Measurements from ENCODE around the gene OXLD1. TPM values are rescaled to one million over a fixed set of nuclear protein-coding genes. Genes with fewer than 3 reads are reported as not detected.
"Not testable (repeated sequence)": the region's sequence is repeated elsewhere in the genome, so short reads cannot be mapped to it uniquely, and the experiment has no call there.

OXLD1 gene
- polyA plus RNA-seq, 2 donors = 38.1 to 46.1 TPM

GRCh38 chr17:81684442-81684911 is 18.1 kb upstream of the OXLD1 start:
- WGBS, 2 donors = 2% methylated on average over 16 of the region's 16 CpGs
- Histone ChIP-seq H3K27me3 (ENCODE audit: control insufficient read depth in 1 of 2, insufficient read depth in 2 of 2, low read length in 2 of 2) (no peaks in the 10 kb centered on the region), H3K36me3 (ENCODE audit: control insufficient read depth in 2 of 2, insufficient read depth in 2 of 2, low read length in 1 of 2) (peaks cover 0 to 36% of the 10 kb centered on the region in 2 donors), H3K4me3 (ENCODE audit: low read depth in 1 of 2, low read length in 2 of 2) (peak overlapping the region; percentile 87 to 97), H3K9me3 (ENCODE audit: control insufficient read depth in 2 of 2, insufficient read depth in 1 of 2, low read depth in 1 of 2, low read length in 1 of 2) (no peaks in the 10 kb centered on the region), H3K4me1 (ENCODE audit: control insufficient read depth in 2 of 2, insufficient read depth in 2 of 2, low read length in 1 of 2) (peaks cover 2 to 25% of the 10 kb centered on the region in 2 donors), H3K27ac (ENCODE audit: low read depth in 2 of 2, low read length in 1 of 2) (peak overlapping the region; percentile 91 to 96)

- H3K36me3 ChIP-seq (ENCODE audit: control insufficient read depth in 2 of 2, insufficient read depth in 2 of 2, low read length in 1 of 2) = peaks cover 0 to 30% of the 10 kb centered on the region in 2 donors
- H3K27ac ChIP-seq (ENCODE audit: low read depth in 2 of 2, low read length in 1 of 2) = peak within 1 kb of the TSS; percentile 91 to 96
- WGBS, 2 donors = 1% methylated on average over 108 to 112 of the region's 112 CpGs
- H3K9me3 ChIP-seq (ENCODE audit: control insufficient read depth in 2 of 2, insufficient read depth in 1 of 2, low read depth in 1 of 2, low read length in 1 of 2) = no peaks in the 10 kb centered on the region
- no peaks in the 10 kb centered on the region for H3K27me3 ChIP-seq (ENCODE audit: control insufficient read depth in 1 of 2, insufficient read depth in 2 of 2, low read length in 2 of 2)
- peaks cover under 1 to 22% of the 10 kb centered on the region in 2 donors for H3K4me1 ChIP-seq (ENCODE audit: control insufficient read depth in 2 of 2, insufficient read depth in 2 of 2, low read length in 1 of 2)
- H3K4me3 ChIP-seq (ENCODE audit: low read depth in 1 of 2, low read length in 2 of 2) = peak within 1 kb of the TSS; percentile 87 to 97
Measured at GRCh38 chr17:81683584-81684441, 17.4 kb upstream of the OXLD1 start, which contains the start of the genes ARL16 and HGS. Gene ARL16, minus strand, starts transcription at chr17:81683797. Its CDS starts 44 bp downstream, at chr17:81683753. Gene HGS, plus strand, starts transcription at chr17:81684011. Its CDS starts 56 bp downstream, at chr17:81684067.

GRCh38 chr17:81683208-81683583 is 16.8 kb upstream of the OXLD1 start:
- peak overlapping the region; percentile 64 to 73 for H3K27ac ChIP-seq (ENCODE audit: low read depth in 2 of 2, low read length in 1 of 2)
- 0 to 1% methylated on average over 33 to 37 of the region's 37 CpGs for WGBS, 2 donors
- H3K4me1 ChIP-seq (ENCODE audit: control insufficient read depth in 2 of 2, insufficient read depth in 2 of 2, low read length in 1 of 2) = peaks cover 0 to 18% of the 10 kb centered on the region in 2 donors
- H3K4me3 ChIP-seq (ENCODE audit: low read depth in 1 of 2, low read length in 2 of 2) = peak overlapping the region; percentile 87 to 97
- H3K9me3 ChIP-seq (ENCODE audit: control insufficient read depth in 2 of 2, insufficient read depth in 1 of 2, low read depth in 1 of 2, low read length in 1 of 2) = no peaks in the 10 kb centered on the region
- no peaks in the 10 kb centered on the region for H3K27me3 ChIP-seq (ENCODE audit: control insufficient read depth in 1 of 2, insufficient read depth in 2 of 2, low read length in 2 of 2)
- H3K36me3 ChIP-seq (ENCODE audit: control insufficient read depth in 2 of 2, insufficient read depth in 2 of 2, low read length in 1 of 2) = peaks cover 0 to 24% of the 10 kb centered on the region in 2 donors

GRCh38 chr17:81682565-81683207 is 16.3 kb upstream of the OXLD1 start:
- Histone ChIP-seq H3K36me3 (ENCODE audit: control insufficient read depth in 2 of 2, insufficient read depth in 2 of 2, low read length in 1 of 2) (peaks cover 0 to 19% of the 10 kb centered on the region in 2 donors), H3K9me3 (ENCODE audit: control insufficient read depth in 2 of 2, insufficient read depth in 1 of 2, low read depth in 1 of 2, low read length in 1 of 2) (no peaks in the 10 kb centered on the region), H3K4me1 (ENCODE audit: control insufficient read depth in 2 of 2, insufficient read depth in 2 of 2, low read length in 1 of 2) (peaks cover 0 to 18% of the 10 kb centered on the region in 2 donors), H3K4me3 (ENCODE audit: low read depth in 1 of 2, low read length in 2 of 2) (peak overlapping the region; percentile 87 to 97), H3K27ac (ENCODE audit: low read depth in 2 of 2, low read length in 1 of 2) (peak overlapping the region in 1 of 2 donors; percentile 73), H3K27me3 (ENCODE audit: control insufficient read depth in 1 of 2, insufficient read depth in 2 of 2, low read length in 2 of 2) (no peaks in the 10 kb centered on the region)
- 38 to 39% methylated on average over 19 of the region's 19 CpGs for WGBS, 2 donors

GRCh38 chr17:81681672-81682071 is 15.3 kb upstream of the OXLD1 start:
- H3K9me3 ChIP-seq (ENCODE audit: control insufficient read depth in 2 of 2, insufficient read depth in 1 of 2, low read depth in 1 of 2, low read length in 1 of 2) = no peaks in the 10 kb centered on the region
- H3K27me3 ChIP-seq (ENCODE audit: control insufficient read depth in 1 of 2, insufficient read depth in 2 of 2, low read length in 2 of 2) = no peaks in the 10 kb centered on the region
- H3K4me3 ChIP-seq (ENCODE audit: low read depth in 1 of 2, low read length in 2 of 2) = no peak overlapping the region
- no peak overlapping the region for H3K27ac ChIP-seq (ENCODE audit: low read depth in 2 of 2, low read length in 1 of 2)
- peaks cover 0 to 18% of the 10 kb centered on the region in 2 donors for H3K4me1 ChIP-seq (ENCODE audit: control insufficient read depth in 2 of 2, insufficient read depth in 2 of 2, low read length in 1 of 2)
- 63 to 72% methylated on average over 17 of the region's 17 CpGs for WGBS, 2 donors
- peaks cover 0 to 10% of the 10 kb centered on the region in 2 donors for H3K36me3 ChIP-seq (ENCODE audit: control insufficient read depth in 2 of 2, insufficient read depth in 2 of 2, low read length in 1 of 2)

GRCh38 chr17:81680150-81680549 is 13.7 kb upstream of the OXLD1 start:
- 83 to 84% methylated on average over 11 of the region's 11 CpGs for WGBS, 2 donors
- H3K9me3 ChIP-seq (ENCODE audit: control insufficient read depth in 2 of 2, insufficient read depth in 1 of 2, low read depth in 1 of 2, low read length in 1 of 2) = no peaks in the 10 kb centered on the region
- no peak overlapping the region for H3K27ac ChIP-seq (ENCODE audit: low read depth in 2 of 2, low read length in 1 of 2)
- H3K27me3 ChIP-seq (ENCODE audit: control insufficient read depth in 1 of 2, insufficient read depth in 2 of 2, low read length in 2 of 2) = no peaks in the 10 kb centered on the region
- H3K4me3 ChIP-seq (ENCODE audit: low read depth in 1 of 2, low read length in 2 of 2) = no peak overlapping the region
- H3K36me3 ChIP-seq (ENCODE audit: control insufficient read depth in 2 of 2, insufficient read depth in 2 of 2, low read length in 1 of 2) = peaks cover 0 to 2% of the 10 kb centered on the region in 2 donors
- peaks cover 0 to 13% of the 10 kb centered on the region in 2 donors for H3K4me1 ChIP-seq (ENCODE audit: control insufficient read depth in 2 of 2, insufficient read depth in 2 of 2, low read length in 1 of 2)

GRCh38 chr17:81676906-81677305 is 10.5 kb upstream of the OXLD1 start:
- H3K27me3 ChIP-seq (ENCODE audit: control insufficient read depth in 1 of 2, insufficient read depth in 2 of 2, low read length in 2 of 2) = no peaks in the 10 kb centered on the region
- peaks cover 8 to 21% of the 10 kb centered on the region in 2 donors for H3K36me3 ChIP-seq (ENCODE audit: control insufficient read depth in 2 of 2, insufficient read depth in 2 of 2, low read length in 1 of 2)
- 83 to 84% methylated on average over 17 of the region's 17 CpGs for WGBS, 2 donors
- no peaks in the 10 kb centered on the region for H3K9me3 ChIP-seq (ENCODE audit: control insufficient read depth in 2 of 2, insufficient read depth in 1 of 2, low read depth in 1 of 2, low read length in 1 of 2)
- no peak overlapping the region for H3K4me3 ChIP-seq (ENCODE audit: low read depth in 1 of 2, low read length in 2 of 2)
- no peak overlapping the region for H3K27ac ChIP-seq (ENCODE audit: low read depth in 2 of 2, low read length in 1 of 2)
- no peaks in the 10 kb centered on the region for H3K4me1 ChIP-seq (ENCODE audit: control insufficient read depth in 2 of 2, insufficient read depth in 2 of 2, low read length in 1 of 2)

- H3K4me3 ChIP-seq (ENCODE audit: low read depth in 1 of 2, low read length in 2 of 2); H3K27me3 ChIP-seq (ENCODE audit: control insufficient read depth in 1 of 2, insufficient read depth in 2 of 2, low read length in 2 of 2); H3K27ac ChIP-seq (ENCODE audit: low read depth in 2 of 2, low read length in 1 of 2); H3K9me3 ChIP-seq (ENCODE audit: control insufficient read depth in 2 of 2, insufficient read depth in 1 of 2, low read depth in 1 of 2, low read length in 1 of 2); H3K4me1 ChIP-seq (ENCODE audit: control insufficient read depth in 2 of 2, insufficient read depth in 2 of 2, low read length in 1 of 2): not testable (repeated sequence)
- H3K36me3 ChIP-seq (ENCODE audit: control insufficient read depth in 2 of 2, insufficient read depth in 2 of 2, low read length in 1 of 2) = peaks cover 16 to 30% of the 10 kb centered on the region in 2 donors
- WGBS, 2 donors = 42% methylated on average over 18 of the region's 18 CpGs
Measured at GRCh38 chr17:81675515-81676221, 9.3 kb upstream of the OXLD1 start.

All from esophagus (tissue), 2 donors.